IPS DF 6.9 (cell line): ENCODE data around the gene GPD2.

ENCODE experiments used
- DNase-seq: peaks from one replicate; pipeline ENCODE4 v3.0.0-alpha.2; 2013; ENCODE audit warnings: low read depth, low spot score
- H3K27ac ChIP-seq: one replicate; pipeline ENCODE4 v1.5.1; 2013; ENCODE audit warnings: low read length, control low read depth
- H3K27me3 ChIP-seq: 2 replicates; pipeline ENCODE4 v1.6.1; 2013; ENCODE audit warnings: mild to moderate bottlenecking, low read length; ENCODE audit not compliant: control insufficient read depth, insufficient read depth
- H3K36me3 ChIP-seq: 2 replicates; pipeline ENCODE4 v1.6.1; 2013; ENCODE audit warnings: low read length; ENCODE audit not compliant: control insufficient read depth, insufficient read depth
- H3K4me1 ChIP-seq: 2 replicates; pipeline ENCODE4 v1.6.1; 2013; ENCODE audit warnings: low read length; ENCODE audit not compliant: control insufficient read depth, insufficient read depth
- H3K4me3 ChIP-seq: 2 replicates; pipeline ENCODE4 v1.5.1; 2013; ENCODE audit warnings: mild to moderate bottlenecking, low read length
- H3K9me3 ChIP-seq: 2 replicates; pipeline ENCODE4 v1.6.1; 2013; ENCODE audit warnings: low read length, inconsistent platforms; ENCODE audit not compliant: control insufficient read depth, insufficient read depth
- WGBS: extraction: QIAGEN DNeasy Blood & Tissue Kit; methylation state at CpG from one replicate; pipeline ENCODE4 v1.1.7; 2013; ENCODE audit warnings: mixed read lengths, missing lambda C conversion rate; ENCODE audit not compliant: insufficient read length, insufficient coverage; 5-methylcytosine and 5-hydroxymethylcytosine counted together

The GPD2 gene

DNA sequence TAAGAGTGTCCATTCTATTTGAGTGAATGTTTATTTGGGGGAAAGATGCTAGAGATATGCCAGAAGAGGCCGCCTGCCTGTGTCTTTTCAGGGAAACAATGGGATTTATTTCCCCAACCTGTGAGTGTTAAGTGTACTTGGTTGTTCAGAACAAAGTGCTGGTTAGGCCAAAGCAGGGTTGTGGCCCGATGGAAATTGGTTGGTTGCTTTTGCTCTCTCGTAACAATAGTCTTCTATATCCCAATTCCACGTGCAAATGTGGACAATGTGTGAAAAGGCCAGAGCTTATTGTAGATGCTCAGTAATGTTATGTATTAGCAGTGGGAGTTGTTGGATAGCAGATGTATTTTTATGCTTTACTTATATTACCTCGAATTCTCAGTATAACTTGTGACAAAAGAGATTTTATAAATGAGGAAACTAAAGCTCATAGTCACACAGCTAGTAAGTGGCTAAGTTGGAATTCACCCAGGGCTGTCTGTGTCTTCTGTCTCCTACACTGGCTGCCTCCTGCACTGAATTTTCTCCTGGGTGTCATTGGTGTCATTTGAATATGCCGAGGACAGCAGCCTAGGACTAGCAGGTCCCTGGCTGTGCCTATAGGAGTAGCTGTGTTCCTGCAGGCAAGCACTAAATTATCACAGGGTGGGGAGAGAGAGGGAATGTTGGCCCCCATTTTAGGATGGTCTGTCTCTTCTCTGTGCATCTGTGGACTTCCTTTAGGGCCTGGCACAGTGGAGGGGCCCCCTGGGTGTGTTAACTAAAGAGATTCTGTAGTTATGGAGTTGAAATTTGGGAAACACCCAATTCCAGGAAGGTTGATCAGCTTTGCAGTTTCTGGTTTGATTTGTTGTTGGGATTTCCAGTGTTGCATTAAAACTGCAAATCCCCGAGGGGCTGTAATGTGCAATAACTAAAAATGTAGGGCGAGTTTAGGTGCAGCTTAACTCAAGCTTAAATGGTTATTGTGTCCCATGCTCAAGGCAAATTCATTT lies 21.6 kb downstream of the GPD2 start:
- Histone ChIP-seq H3K4me3 (no peak overlapping the region), H3K27me3 (no peaks in the 10 kb centered on the region), H3K9me3 (no peaks in the 10 kb centered on the region), H3K4me1 (no peaks in the 10 kb centered on the region), H3K27ac (no peak overlapping the region), H3K36me3 (no peaks in the 10 kb centered on the region)
- no CpG with 5 or more reads among the region's 8 CpGs for WGBS
- DNase-seq, result no peak

DNA sequence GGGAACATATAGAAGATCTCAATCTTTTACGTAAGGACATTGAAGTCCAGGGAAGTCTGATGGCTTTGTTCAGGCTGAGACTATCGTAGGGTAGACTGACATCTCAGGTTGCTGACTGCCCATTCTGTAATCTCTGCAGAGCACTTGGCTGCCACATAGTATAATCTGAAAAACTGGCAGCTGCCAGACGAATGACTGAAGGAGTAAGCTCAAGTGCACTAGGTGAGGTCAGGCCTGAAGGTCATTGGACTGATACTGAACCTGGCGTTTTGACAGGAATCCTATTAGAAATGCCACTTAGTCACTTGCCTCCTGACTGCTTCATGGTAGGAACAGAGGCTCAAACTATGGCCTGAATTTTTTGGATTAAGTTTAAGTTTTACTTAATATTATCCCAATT lies 23.5 kb downstream of the GPD2 start:
- Histone ChIP-seq H3K27me3 (no peaks in the 10 kb centered on the region), H3K36me3 (no peaks in the 10 kb centered on the region), H3K27ac (no peak overlapping the region), H3K4me1 (no peaks in the 10 kb centered on the region), H3K9me3 (no peaks in the 10 kb centered on the region), H3K4me3 (no peak overlapping the region)
- no peak for DNase-seq
- WGBS, result no CpG with 5 or more reads among the region's 4 CpGs

DNA sequence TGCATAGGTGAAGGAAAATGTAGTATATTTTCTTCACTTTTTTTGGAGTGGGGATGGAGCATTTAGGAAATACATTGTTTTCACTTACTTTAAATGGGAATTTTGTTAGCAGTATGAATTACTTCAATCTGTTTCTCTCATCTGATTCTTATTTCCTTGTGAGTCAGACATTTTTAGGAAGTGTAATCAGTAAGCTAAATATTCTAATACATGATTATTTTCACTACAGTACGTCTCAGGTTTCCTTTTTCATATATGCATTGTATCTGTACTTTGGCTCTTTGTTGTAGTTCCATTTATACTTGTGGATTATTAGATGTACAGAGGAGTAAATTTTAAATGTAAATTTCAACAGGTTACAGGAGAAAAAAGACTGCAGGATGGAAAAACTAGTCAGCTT lies 27.9 kb downstream of the GPD2 start:
- Histone ChIP-seq H3K27ac (no peak overlapping the region), H3K4me3 (no peak overlapping the region), H3K4me1 (no peaks in the 10 kb centered on the region; the same call in 1 of the 2 replicates), H3K9me3 (no peaks in the 10 kb centered on the region), H3K36me3 (no peaks in the 10 kb centered on the region), H3K27me3 (no peaks in the 10 kb centered on the region)
- no CpG with 5 or more reads among the region's 1 CpG for WGBS
- DNase-seq, result no peak

DNA sequence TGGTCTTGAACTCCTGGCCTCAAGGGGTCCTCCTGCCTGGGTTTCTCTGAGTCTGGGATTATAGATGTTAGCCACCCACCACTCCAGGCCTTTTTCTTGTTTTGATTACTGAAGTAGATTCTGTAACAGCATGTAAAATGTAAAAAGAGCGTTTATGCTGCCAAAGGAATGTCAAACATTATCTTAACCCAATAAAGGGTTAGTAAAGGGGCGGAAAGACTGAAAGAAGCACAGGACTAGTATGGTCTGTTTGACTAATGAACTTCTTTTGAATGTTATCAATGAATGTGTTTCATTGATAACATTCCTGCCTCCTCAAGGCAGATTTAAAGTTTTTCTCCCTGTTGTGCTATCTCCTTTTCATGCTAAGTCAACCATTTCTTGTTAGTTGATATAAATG lies 29.4 kb downstream of the GPD2 start:
- H3K27ac ChIP-seq, result no peak overlapping the region
- DNase-seq, result no peak
- WGBS, result no CpG with 5 or more reads among the region's 2 CpGs
- no peaks in the 10 kb centered on the region for H3K27me3 ChIP-seq
- no peak overlapping the region for H3K4me3 ChIP-seq
- no peaks in the 10 kb centered on the region for H3K9me3 ChIP-seq
- H3K4me1 ChIP-seq, result no peaks in the 10 kb centered on the region; the same call in 1 of the 2 replicates
- H3K36me3 ChIP-seq, result no peaks in the 10 kb centered on the region

DNA sequence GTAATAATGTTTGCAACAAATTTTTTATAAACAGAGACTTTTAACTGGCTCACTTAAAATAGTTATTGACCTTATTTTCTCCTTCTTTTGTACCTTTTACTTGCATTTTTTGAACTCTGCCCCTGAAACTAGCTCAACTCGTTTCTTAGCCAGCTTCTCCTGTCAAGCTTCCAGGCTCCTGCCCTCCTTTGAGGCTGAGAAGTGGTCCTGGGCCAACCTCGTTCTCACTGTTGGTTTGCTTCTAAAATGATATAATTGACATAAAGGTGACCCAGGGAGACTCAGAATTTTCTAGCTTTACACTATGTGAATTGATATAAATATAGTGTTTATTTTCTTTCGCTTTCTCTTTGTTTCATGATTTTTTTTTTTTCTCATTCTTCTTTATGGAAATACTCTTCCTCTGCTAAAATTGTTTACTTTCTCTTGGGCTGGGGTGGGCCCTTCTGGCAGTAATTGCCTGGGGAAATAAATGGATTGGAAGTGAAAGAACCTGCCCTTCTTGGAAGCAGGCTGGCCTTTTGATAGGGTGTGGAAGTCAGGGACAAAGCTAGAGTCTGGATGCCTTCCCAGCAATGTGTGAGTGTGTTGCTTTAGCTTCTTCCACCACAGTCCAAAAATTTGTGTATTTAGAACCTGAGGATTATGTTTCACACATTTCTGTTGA lies 30.7 kb downstream of the GPD2 start:
- H3K36me3 ChIP-seq, result no peaks in the 10 kb centered on the region
- no peaks in the 10 kb centered on the region for H3K9me3 ChIP-seq
- H3K4me1 ChIP-seq, result no peaks in the 10 kb centered on the region; the same call in 1 of the 2 replicates
- DNase-seq, result no peak
- no peak overlapping the region for H3K4me3 ChIP-seq
- no peaks in the 10 kb centered on the region for H3K27me3 ChIP-seq
- WGBS, result no CpG with 5 or more reads among the region's 3 CpGs
- H3K27ac ChIP-seq, result no peak overlapping the region

DNA sequence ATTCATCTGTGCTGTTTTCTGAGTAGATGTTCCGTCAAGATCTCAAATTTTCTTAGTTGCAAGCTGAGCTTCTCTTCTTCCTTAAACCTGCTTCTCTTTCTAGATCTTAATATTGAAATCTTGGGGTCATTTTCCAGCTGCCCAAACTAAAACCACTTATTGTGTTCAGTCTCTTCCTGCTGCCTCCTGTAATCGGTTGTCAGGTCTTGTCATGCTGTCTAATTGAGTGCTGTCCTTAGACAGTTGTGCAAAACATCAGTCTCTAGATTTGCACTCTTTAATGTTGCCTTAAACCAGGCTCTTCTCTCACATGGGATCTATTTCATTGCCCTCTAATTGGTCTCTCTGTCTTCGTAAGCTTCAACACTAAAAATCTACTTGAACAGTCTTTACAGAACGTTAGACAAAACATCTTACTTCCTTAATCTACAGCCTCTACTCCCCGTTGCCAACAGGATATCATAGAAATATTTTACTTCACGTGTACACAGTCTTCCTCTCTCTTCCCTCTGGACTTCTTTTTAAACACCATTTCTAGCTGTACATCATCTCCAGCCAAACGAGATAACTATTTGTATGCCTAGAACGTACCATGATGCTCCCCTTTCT lies 34.9 kb downstream of the GPD2 start:
- no peaks in the 10 kb centered on the region; the same call in 1 of the 2 replicates for H3K4me1 ChIP-seq
- no peak for DNase-seq
- 100% methylated on average over 1 of the region's 8 CpGs for WGBS
- no peaks in the 10 kb centered on the region for H3K36me3 ChIP-seq
- no peaks in the 10 kb centered on the region for H3K27me3 ChIP-seq
- H3K9me3 ChIP-seq, result no peaks in the 10 kb centered on the region
- H3K27ac ChIP-seq, result no peak overlapping the region
- no peak overlapping the region for H3K4me3 ChIP-seq

DNA sequence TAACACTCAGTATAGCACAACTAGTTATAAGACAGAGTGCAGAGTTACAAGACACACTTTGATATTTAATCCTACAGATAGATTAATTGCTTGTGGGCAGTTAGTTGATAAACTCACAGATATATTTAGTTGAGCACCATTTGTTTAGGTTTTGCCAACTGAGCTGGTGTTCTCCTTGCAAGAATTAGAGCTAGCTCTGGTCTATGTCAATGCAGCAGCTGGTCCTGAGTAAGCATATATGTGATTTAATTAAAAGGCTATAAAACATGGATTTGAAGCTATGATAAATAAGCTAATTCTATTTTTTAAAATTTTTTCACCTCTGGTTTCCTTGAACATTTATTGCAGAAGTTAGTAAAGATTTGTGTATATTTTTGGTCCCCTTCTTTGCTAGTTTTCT lies 35.6 kb downstream of the GPD2 start:
- Histone ChIP-seq H3K27me3 (no peaks in the 10 kb centered on the region), H3K27ac (no peak overlapping the region), H3K36me3 (no peaks in the 10 kb centered on the region), H3K9me3 (no peaks in the 10 kb centered on the region), H3K4me3 (no peak overlapping the region), H3K4me1 (no peaks in the 10 kb centered on the region; the same call in 1 of the 2 replicates)
- no peak for DNase-seq

DNA sequence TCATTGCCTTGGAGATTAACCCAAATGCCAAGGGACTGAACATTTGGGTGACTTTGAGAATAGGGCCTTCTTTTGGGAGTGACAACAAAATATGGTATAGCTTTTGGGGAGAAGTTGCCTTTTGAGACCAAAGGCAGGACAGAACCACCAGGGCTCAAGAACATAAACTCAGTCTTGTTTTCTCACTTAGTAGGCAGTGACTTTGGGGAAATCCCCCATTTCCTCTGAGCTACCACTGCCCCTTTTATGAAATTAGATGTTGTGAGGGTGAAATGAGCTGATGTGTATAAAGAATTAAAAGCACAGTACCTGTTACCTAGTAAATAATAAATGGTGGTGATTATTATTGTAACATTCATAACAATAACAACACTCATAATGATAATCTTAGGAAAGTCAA lies 36.5 kb downstream of the GPD2 start:
- Histone ChIP-seq H3K4me1 (no peaks in the 10 kb centered on the region), H3K4me3 (no peak overlapping the region), H3K27me3 (no peaks in the 10 kb centered on the region), H3K36me3 (no peaks in the 10 kb centered on the region), H3K27ac (no peak overlapping the region), H3K9me3 (no peaks in the 10 kb centered on the region)
- no peak for DNase-seq

DNA sequence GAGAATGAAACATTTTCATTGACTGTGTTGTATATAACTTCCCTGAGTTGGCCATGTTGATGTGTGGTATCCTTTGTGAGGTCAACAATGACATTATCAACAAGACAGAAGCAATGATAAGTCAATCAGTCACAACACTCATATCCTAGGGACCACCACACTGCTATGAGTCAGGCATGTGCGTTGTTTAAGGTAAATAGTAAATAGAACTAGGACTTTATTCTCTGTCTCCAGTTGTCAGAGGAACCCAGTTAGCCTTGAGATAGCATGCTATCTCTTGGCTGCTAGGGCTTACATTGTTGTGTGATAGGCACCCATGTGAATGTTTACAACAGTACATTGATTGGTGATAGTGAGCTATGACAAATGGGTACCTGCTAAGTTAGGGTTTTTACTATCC lies 37.3 kb downstream of the GPD2 start:
- no peaks in the 10 kb centered on the region for H3K36me3 ChIP-seq
- no peaks in the 10 kb centered on the region for H3K9me3 ChIP-seq
- no peak for DNase-seq
- H3K4me1 ChIP-seq, result no peaks in the 10 kb centered on the region
- H3K27ac ChIP-seq, result no peak overlapping the region
- no peaks in the 10 kb centered on the region for H3K27me3 ChIP-seq
- no CpG with 5 or more reads among the region's 1 CpG for WGBS
- H3K4me3 ChIP-seq, result no peak overlapping the region

DNA sequence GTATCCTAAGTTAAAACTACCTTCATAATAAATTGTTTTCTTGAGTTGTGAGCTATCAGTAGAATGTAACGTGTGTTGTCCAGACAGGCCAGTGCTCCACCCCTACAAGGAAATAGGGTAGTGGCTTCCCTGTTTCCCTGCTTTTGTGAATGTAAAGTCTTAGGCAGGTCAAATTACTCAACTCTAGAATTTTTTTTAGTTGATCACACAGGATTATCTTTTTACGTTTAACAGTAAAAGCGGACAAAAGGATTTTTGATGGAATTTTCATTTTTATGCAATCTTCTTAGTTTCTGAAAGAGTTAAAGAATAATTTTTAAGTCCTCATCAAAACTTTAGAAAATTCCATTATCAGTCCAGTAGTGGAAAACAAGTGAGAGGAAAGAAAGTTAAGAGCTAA lies 38.2 kb downstream of the GPD2 start:
- Histone ChIP-seq H3K9me3 (no peaks in the 10 kb centered on the region), H3K27ac (no peak overlapping the region), H3K36me3 (no peaks in the 10 kb centered on the region), H3K4me1 (no peaks in the 10 kb centered on the region), H3K27me3 (no peaks in the 10 kb centered on the region), H3K4me3 (no peak overlapping the region)
- DNase-seq, result no peak
- no CpG with 5 or more reads among the region's 3 CpGs for WGBS
